HepG2 (cell line): ENCODE data around the gene ISOC2. TPM values are rescaled to one million over a fixed set of nuclear protein-coding genes. Genes with fewer than 3 reads are reported as not detected.

Experiments
- CAMTA2 ChIP-seq: sonication (generic); formaldehyde crosslinking; IDR thresholded peaks from 2 replicates; pipeline ENCODE4 v1.4.0; 2020; ENCODE audit warnings: mild to moderate bottlenecking, missing genetic modification reagents, borderline replicate concordance
- HNF1B ChIP-seq: sonication (generic); formaldehyde crosslinking; IDR thresholded peaks from 2 replicates; pipeline ENCODE4 v1.5.1; 2020; ENCODE audit warnings: mild to moderate bottlenecking, moderate library complexity, missing genetic modification reagents
- IKZF5 ChIP-seq: IDR thresholded peaks from 2 replicates; pipeline ENCODE4 v1.6.1; 2018; ENCODE audit warnings: missing genetic modification reagents, mild to moderate bottlenecking, missing compliant biosample characterization
- KAT8 ChIP-seq: IDR thresholded peaks from 2 replicates; pipeline ENCODE4 v1.6.1; 2016; ENCODE audit warnings: missing genetic modification reagents, missing compliant biosample characterization
- KDM5B ChIP-seq: sonication (generic); formaldehyde crosslinking; IDR thresholded peaks from 2 replicates; pipeline ENCODE4 v1.4.0; 2020; ENCODE audit warnings: missing genetic modification reagents, mild to moderate bottlenecking, borderline replicate concordance
- MTA3 ChIP-seq: sonication (generic); formaldehyde crosslinking; IDR thresholded peaks from 2 replicates; pipeline ENCODE4 v1.4.0; 2020; ENCODE audit warnings: missing genetic modification reagents
- NCOA1 ChIP-seq: sonication (generic); formaldehyde crosslinking; IDR thresholded peaks from 2 replicates; pipeline ENCODE4 v1.9.0; 2021; ENCODE audit warnings: missing genetic modification reagents
- PCBP1 ChIP-seq: fragments of 200-400 bp; formaldehyde crosslinking; IDR thresholded peaks from 2 replicates; pipeline ENCODE4 v1.6.1; 2017; ENCODE audit warnings: mild to moderate bottlenecking, low read depth, low read length, borderline replicate concordance
- PRDM10 ChIP-seq: sonication (generic); formaldehyde crosslinking; IDR thresholded peaks from 2 replicates; pipeline ENCODE4 v1.4.0; 2020; ENCODE audit warnings: low read depth, missing genetic modification reagents
- SAP130 ChIP-seq: IDR thresholded peaks from 2 replicates; pipeline ENCODE4 v1.6.1; 2016; ENCODE audit warnings: low read depth
- STAG1 ChIP-seq: sonication (generic); formaldehyde crosslinking; IDR thresholded peaks from 2 replicates; pipeline ENCODE4 v1.4.0; 2020; ENCODE audit warnings: missing genetic modification reagents
- TFAP4 ChIP-seq: sonication (generic); IDR thresholded peaks from 2 replicates; pipeline ENCODE4 v1.6.1; 2016; ENCODE audit warnings: low read depth, borderline replicate concordance
- TGIF2 ChIP-seq: IDR thresholded peaks from 2 replicates; pipeline ENCODE4 v1.6.1; 2016; ENCODE audit warnings: control low read depth, missing compliant biosample characterization
- THAP8 ChIP-seq: sonication (generic); formaldehyde crosslinking; IDR thresholded peaks from 2 replicates; pipeline ENCODE4 v1.5.1; 2020; ENCODE audit warnings: missing genetic modification reagents, mild to moderate bottlenecking, borderline replicate concordance
- ZFP62 ChIP-seq: sonication (generic); formaldehyde crosslinking; IDR thresholded peaks from 2 replicates; pipeline ENCODE4 v1.4.0; 2020; ENCODE audit warnings: missing genetic modification reagents
- ZFP91 ChIP-seq: sonication (generic); formaldehyde crosslinking; IDR thresholded peaks from 2 replicates; pipeline ENCODE4 v1.9.0; 2022; ENCODE audit warnings: missing genetic modification reagents, mild to moderate bottlenecking, borderline replicate concordance
- ZFX ChIP-seq: sonication (generic); formaldehyde crosslinking; IDR thresholded peaks from 2 replicates; pipeline ENCODE4 v1.4.0; 2020; ENCODE audit warnings: mild to moderate bottlenecking, low read depth, missing genetic modification reagents, moderate library complexity
- ZNF205 ChIP-seq: IDR thresholded peaks from 2 replicates; pipeline ENCODE4 v1.6.1; 2018; ENCODE audit warnings: missing biosample characterization, missing genetic modification reagents
- ZSCAN5A ChIP-seq: sonication (generic); formaldehyde crosslinking; IDR thresholded peaks from 2 replicates; pipeline ENCODE4 v1.8.0; 2022; ENCODE audit warnings: mild to moderate bottlenecking, missing genetic modification reagents, borderline replicate concordance
- polyA plus RNA-seq, 8 experiments: library from polyadenylated mRNA; depleted of rRNA in 3 of 8; stranded (reverse) in 7 of 8; unstranded in 1 of 8; fragments of >200 nt; fragmentation: Illumina TruSeq in 4 of 8; extraction: Trizol in 4 of 8; gene quantifications; 2 replicates each; pipeline versions ENCODE4 v1.2.1 to v1.2.3, GENCODE V29; 2011 to 2016; ENCODE audit warnings: low read depth in 4 of 8, missing spikeins in 1 of 8, mixed read lengths in 1 of 8; ENCODE audit not compliant: insufficient read depth in 1 of 8
- total RNA-seq, 5 experiments: library from RNA; depleted of rRNA; stranded (reverse); fragments of >200 nt; fragmentation: Illumina TruSeq; extraction: Trizol; gene quantifications; 2 replicates each; pipeline ENCODE4 v1.2.3, GENCODE V29; 2016; ENCODE audit warnings: low read depth in 1 of 5

ISOC2 gene
- total and polyA plus RNA-seq, 2 of the 13 experiments (the other 11 are each of a cell fraction or from before 2014, with no cell fraction given): 76.8 to 105 TPM

GRCh38 chr19:55418185-55418584 is 43.3 kb downstream of the ISOC2 start (continued):
- TF ChIP-seq ZFP62 (CRISPR knock-in tag) (no peak), ZFP91 (0 out of 2 replicates have a peak, but pooled peaks have one; percentile 7), KAT8 (CRISPR knock-in tag) (no peak), TGIF2 (CRISPR knock-in tag) (no peak), KDM5B (CRISPR knock-in tag) (no peak), NCOA1 (CRISPR knock-in tag) (no peak), ZSCAN5A (CRISPR knock-in tag) (no peak), PCBP1 (no peak), TFAP4 (no peak), PRDM10 (CRISPR knock-in tag) (no peak), IKZF5 (CRISPR knock-in tag) (0 out of 2 replicates have a peak, but pooled peaks have one; percentile 45), ZNF205 (CRISPR knock-in tag) (no peak), STAG1 (CRISPR knock-in tag) (peak; percentile 98), THAP8 (CRISPR knock-in tag) (no peak), MTA3 (CRISPR knock-in tag) (no peak), SAP130 (peak; percentile 39), CAMTA2 (no peak), HNF1B (0 out of 2 replicates have a peak, but pooled peaks have one; percentile 31), ZFX (CRISPR knock-in tag) (peak; percentile 33; the same call in 1 of the 2 replicates)
